ENCODE measurements around the gene TPP1.
A peak's percentile ranks its signal among the peaks of the same experiment; 100 is the strongest.

The TPP1 gene

GRCh38 chr11:6626971-6627761 is 7.9 kb upstream of the TPP1 start:
- DNase-seq = no peak

DNA sequence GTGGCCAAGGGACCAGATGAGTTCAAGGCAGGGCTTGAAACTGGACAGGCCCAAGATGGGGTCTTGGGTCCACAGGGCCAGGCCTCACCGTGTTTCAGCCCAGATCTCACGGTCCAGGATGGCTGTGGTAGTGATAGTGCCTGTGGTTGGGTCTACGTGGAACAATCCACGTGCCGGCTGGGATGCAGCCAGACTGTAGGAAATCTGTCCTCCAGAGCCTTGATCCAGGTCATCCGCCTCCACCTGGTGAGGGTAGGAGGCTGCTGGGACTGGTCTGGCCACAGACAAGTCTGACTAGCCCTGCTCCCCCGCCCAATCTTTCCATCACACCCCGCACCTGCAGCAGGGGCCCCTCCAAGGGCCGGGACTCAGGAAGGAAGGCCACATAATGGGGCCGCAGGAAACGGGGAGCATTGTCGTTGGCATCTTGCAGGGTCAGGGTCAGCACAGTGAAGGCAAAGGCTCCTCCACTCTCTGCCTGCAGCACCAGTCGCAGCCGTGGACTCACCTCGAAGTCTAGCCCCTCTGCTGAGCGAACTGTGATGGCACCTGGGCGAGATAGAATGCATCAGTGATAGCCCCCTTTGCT is 6.7 kb upstream of the TPP1 start:
- no peak for DNase-seq

GRCh38 chr11:6625156-6625831 is 6.1 kb upstream of the TPP1 start:
- DNase-seq = no peak

GRCh38 chr11:6623391-6624363 is 4.5 kb upstream of the TPP1 start:
- DNase-seq = no peak

GRCh38 chr11:6622261-6623171 is 3.3 kb upstream of the TPP1 start:
- no peak for DNase-seq

GRCh38 chr11:6621711-6622211 is 2.5 kb upstream of the TPP1 start:
- no peak for DNase-seq

DNA sequence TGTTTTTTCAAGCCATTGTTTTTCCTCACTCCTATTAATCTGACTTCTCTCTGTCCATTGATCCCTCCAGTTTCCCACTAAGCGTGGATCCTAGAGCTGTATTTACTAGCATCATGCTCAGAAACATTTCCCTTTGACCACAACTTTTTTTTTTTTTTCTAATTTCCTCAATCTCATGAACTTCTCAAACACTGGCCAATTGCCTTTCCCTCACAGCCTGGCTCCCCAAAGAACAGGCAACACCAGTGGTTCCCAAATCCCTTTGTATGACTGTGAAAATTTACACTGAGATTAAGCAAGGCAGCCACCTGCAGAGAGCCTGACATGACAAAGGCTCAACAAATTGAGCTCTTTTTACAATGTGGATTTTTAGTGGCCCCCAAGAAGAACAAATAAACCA is 1.4 kb upstream of the TPP1 start:
- DNase-seq = no peak

DNA sequence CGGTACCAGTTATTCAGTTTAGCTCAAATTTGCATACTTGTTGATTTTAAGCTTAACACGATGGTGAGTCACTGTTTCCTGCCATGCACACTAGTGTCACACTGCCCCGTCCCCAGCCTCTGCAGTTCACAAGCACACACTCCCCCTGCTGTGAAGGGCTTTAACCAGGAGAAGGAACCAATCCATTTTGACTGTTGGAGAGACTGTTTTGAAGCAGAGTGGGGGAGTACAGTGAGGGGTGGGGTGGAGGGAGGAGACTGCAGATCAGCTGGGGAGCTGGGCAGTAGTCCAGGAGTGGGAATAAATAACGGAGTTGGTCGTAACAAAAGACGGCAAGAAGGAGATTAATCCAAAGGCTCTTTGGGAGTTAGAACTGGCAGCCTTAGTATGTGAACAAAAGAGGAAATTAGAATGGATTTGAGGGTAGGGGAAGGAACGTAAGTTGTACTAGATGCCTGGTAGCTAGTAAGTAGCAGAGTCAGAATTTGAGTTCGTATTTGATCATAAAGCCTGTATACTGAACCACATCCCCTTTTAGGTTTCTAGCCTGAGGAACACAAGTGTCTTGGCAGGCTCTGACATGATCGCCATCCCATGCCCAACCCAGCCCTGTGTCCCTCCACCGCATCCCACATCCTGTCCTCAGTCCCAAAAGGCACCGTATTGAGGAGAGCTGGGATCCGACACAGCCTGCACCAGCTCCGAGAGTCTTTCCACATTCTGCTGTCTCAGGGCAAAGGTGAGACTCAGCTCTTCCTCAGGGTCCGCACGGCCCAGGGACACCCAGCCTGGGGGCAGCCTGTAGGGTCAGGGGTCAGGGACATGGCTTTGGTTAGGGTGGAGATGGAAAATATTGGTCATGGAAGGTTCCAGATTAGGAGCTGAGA is 862 bp downstream of the TPP1 start:
- no peak for DNase-seq

- DNase-seq = no peak
Observed at GRCh38 chr11:6617315-6617781, 1.9 kb downstream of the TPP1 start.

DNA sequence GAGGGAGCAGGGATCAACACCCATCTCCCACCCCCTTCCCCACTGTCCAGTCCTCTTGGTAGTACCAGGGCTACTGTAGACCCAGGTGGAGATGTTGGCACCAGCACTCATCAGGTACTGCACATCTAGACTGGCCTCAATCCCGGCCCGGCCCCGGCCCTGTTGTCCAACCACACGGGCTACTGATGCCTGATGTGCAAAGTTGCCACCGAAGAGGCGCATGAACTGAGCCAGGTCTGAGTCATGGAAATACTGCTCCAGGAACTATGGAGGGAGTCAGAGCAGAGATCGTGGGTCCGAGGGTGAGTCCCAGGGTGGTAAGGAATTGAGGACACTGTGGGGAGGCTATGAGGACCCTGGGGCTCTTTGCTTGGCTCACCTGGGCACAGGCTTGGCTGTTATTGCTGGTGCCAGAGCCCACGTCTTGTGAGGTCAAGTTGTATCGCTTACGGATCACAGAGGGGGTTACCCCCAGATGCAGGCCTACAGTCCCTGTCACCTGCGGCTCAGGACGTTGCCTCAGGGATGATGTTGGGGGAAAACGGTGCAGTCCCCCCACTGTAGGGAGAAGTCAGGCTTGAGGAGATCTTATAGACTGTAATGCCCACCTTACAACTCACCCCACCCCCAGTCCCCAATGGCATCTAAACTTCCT is 2.5 kb downstream of the TPP1 start:
- DNase-seq = no peak

DNA sequence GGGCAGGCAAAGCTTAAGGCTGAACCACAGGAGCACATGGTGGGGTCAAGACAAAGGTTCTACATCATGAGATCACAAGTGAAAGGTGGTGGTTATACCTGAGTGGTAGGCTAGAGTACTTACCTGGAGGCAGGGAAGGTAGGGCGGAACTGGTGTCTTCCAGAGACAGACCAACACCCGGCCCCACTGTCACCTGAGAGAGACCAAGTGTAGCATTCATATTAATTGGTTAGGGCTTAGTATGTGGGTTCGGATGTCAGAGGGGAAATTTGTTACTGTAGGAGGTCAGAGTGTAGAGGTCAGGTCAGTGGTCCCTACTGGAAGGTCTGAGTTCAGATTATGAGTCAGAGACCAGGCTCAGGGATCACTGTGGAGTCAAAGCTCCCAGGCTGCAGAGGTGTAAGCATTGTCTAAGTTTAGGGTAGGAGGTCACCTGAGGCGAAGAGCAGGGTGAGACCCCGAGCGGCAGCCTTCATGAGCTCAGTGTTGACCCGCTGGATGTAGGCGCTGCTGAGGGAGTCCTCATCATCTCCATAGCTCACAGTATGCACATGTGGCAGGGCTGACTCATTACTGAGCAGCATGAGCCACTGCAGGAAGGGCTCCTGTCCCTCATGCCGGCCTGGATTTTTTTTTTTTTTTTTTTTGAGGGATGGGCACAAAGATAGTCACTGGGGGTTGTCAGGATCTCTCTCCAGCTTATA is 3.2 kb downstream of the TPP1 start:
- no peak for DNase-seq

GRCh38 chr11:6615046-6615445 is 4.2 kb downstream of the TPP1 start:
- DNase-seq = no peak

DNA sequence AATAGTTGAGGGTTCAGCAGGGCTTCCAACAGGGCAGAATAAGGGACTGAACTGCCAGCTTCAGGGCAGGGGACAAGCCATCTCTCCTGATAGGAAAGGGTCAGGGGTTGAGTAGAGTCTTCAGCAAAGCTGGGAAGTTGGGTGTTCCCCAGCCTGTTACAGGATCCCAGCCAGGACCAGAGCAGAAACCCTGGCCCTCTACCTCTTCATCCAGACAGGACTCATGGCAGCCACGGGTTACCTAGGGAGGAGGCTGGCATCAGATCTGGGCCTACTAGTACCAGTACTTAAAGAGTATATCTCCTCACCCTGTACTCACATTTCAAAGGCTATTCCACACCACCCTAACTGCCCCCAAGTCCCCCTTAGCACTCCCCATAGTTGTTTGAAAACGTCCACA is 4.8 kb downstream of the TPP1 start:
- no peak for DNase-seq

- DNase-seq = no peak
Observed at GRCh38 chr11:6613496-6613895, 5.7 kb downstream of the TPP1 start.

- peak; percentile 90 for DNase-seq
Observed at GRCh38 chr11:6612213-6613041, 6.8 kb downstream of the TPP1 start, which contains the start of gene TAF10. Gene TAF10 (minus strand): TSS chr11:6612216. CDS start chr11:6612189, 27 bp downstream.

GRCh38 chr11:6611963-6612212 is 7.3 kb downstream of the TPP1 start:
- no peak for DNase-seq

DNA sequence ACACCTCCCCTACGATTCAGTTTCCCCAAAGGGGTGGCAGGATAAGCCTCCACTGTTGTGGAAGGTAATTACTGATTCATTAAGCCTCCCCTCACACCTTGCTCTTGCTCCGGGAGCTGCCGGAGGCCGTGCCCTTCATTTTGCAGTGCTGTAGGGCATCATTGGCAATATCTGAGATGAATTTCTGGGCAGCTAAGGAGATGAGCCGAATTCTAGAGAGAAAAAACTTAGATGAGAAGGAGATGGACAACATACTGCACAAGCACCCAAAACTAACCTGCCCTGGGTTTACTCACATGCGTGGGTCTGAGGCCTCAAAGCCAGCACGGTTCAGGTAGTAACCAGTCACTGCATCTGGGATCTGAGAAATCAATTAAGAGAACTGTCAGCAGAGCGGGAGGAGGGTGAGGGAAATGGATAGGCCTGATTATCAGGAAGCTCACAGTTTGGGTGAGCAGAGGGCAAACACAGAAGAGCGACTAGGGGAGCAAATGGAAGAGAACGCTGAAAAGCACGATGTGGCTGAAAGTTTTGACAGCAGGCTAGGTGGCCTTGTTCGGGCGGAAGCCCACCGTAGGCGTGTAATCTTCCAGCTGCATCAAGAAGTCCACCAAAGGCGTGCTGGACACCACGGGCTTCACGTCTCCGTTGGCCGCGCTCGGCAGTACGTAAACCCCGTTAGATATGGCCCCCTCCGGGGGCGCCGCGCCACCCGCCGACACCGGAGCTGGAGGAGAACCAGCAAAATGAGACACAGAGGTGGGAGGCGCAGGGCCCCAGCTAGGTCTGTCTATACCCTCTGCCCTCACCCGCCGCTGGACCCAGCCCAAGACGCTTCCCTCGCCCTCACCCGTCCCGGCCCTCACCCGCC is 7.9 kb downstream of the TPP1 start:
- no peak for DNase-seq

Measured in NCI-H1436 (cell line).